HEK293 (cell line): ENCODE measurements around the gene SLC2A4.
A peak's percentile ranks its signal among the peaks of the same experiment; 100 is the strongest.

Source experiments
- BCL11A ChIP-seq: fragments of 450-650 bp; formaldehyde crosslinking; IDR thresholded peaks from 2 replicates; pipeline ENCODE4 v1.5.1; 2016; ENCODE audit warnings: low read depth, missing biosample characterization, missing genetic modification characterization
- HOXD13 ChIP-seq: sonication (generic); formaldehyde crosslinking; IDR thresholded peaks from 2 replicates; pipeline ENCODE4 v1.8.0; 2022; ENCODE audit warnings: missing genetic modification reagents, borderline replicate concordance
- INSM2 ChIP-seq: fragments of 450-650 bp; formaldehyde crosslinking; IDR thresholded peaks from 2 replicates; pipeline ENCODE4 v1.5.1; 2016; ENCODE audit warnings: missing biosample characterization, missing genetic modification characterization
- KLF8 ChIP-seq: fragments of 450-650 bp; formaldehyde crosslinking; IDR thresholded peaks from 2 replicates; pipeline ENCODE4 v1.5.1; 2016; ENCODE audit warnings: missing biosample characterization, missing genetic modification characterization
- KLF9 ChIP-seq: fragments of 450-650 bp; formaldehyde crosslinking; IDR thresholded peaks from 2 replicates; pipeline ENCODE4 v1.5.1; 2016; ENCODE audit warnings: missing biosample characterization, missing genetic modification characterization, low read depth
- MYNN ChIP-seq: fragments of 450-650 bp; formaldehyde crosslinking; IDR thresholded peaks from 2 replicates; pipeline ENCODE4 v1.5.1; 2016; ENCODE audit warnings: missing biosample characterization, missing genetic modification characterization, borderline replicate concordance
- OVOL3 ChIP-seq: fragments of 450-650 bp; formaldehyde crosslinking; IDR thresholded peaks from 2 replicates; pipeline ENCODE4 v1.5.1; 2016; ENCODE audit warnings: missing biosample characterization, missing genetic modification characterization
- RBAK ChIP-seq: fragments of 450-650 bp; formaldehyde crosslinking; IDR thresholded peaks from 2 replicates; pipeline ENCODE4 v1.5.1; 2016; ENCODE audit warnings: missing biosample characterization, missing genetic modification characterization
- SALL2 ChIP-seq: fragments of 450-650 bp; formaldehyde crosslinking; IDR thresholded peaks from 2 replicates; pipeline ENCODE4 v1.5.0; 2017; ENCODE audit warnings: missing biosample characterization, mild to moderate bottlenecking, missing genetic modification characterization, borderline replicate concordance
- SP2 ChIP-seq: fragments of 450-650 bp; formaldehyde crosslinking; IDR thresholded peaks from 2 replicates; pipeline ENCODE4 v1.5.1; 2016; ENCODE audit warnings: missing biosample characterization, missing genetic modification characterization
- SP7 ChIP-seq: fragments of 450-650 bp; formaldehyde crosslinking; IDR thresholded peaks from 2 replicates; pipeline ENCODE4 v1.5.1; 2016; ENCODE audit warnings: missing biosample characterization, missing genetic modification characterization
- WT1 ChIP-seq: fragments of 450-650 bp; formaldehyde crosslinking; IDR thresholded peaks from 2 replicates; pipeline ENCODE4 v1.5.1; 2016; ENCODE audit warnings: missing biosample characterization, missing genetic modification characterization
- YY2 ChIP-seq: fragments of 450-650 bp; formaldehyde crosslinking; IDR thresholded peaks from 2 replicates; pipeline ENCODE4 v1.5.1; 2016; ENCODE audit warnings: missing biosample characterization, missing genetic modification characterization
- ZBTB1 ChIP-seq: fragments of 450-650 bp; formaldehyde crosslinking; IDR thresholded peaks from 2 replicates; pipeline ENCODE4 v1.5.1; 2016; ENCODE audit warnings: missing biosample characterization, missing genetic modification characterization
- ZBTB20 ChIP-seq: fragments of 450-650 bp; formaldehyde crosslinking; IDR thresholded peaks from 2 replicates; pipeline ENCODE4 v1.5.1; 2016; ENCODE audit warnings: missing biosample characterization, missing genetic modification characterization
- ZBTB48 ChIP-seq: fragments of 450-650 bp; formaldehyde crosslinking; IDR thresholded peaks from 2 replicates; pipeline ENCODE4 v1.5.1; 2016; ENCODE audit warnings: missing biosample characterization, missing genetic modification characterization
- ZFHX2 ChIP-seq: fragments of 450-650 bp; formaldehyde crosslinking; conservative IDR thresholded peaks from 2 replicates; pipeline ENCODE4 v1.5.1; 2016; ENCODE audit warnings: missing biosample characterization, missing genetic modification characterization
- ZFP3 ChIP-seq: fragments of 450-650 bp; formaldehyde crosslinking; IDR thresholded peaks from 2 replicates; pipeline ENCODE4 v1.5.1; 2016; ENCODE audit warnings: low read depth, missing biosample characterization, missing genetic modification characterization
- ZNF114 ChIP-seq: fragments of 450-650 bp; formaldehyde crosslinking; IDR thresholded peaks from 2 replicates; pipeline ENCODE4 v1.5.0; 2017; ENCODE audit warnings: missing biosample characterization, missing genetic modification characterization
- ZNF121 ChIP-seq: fragments of 450-650 bp; formaldehyde crosslinking; IDR thresholded peaks from 2 replicates; pipeline ENCODE4 v1.5.1; 2016; ENCODE audit warnings: missing biosample characterization, missing genetic modification characterization
- ZNF274 ChIP-seq, 2 experiments: fragments of 200-500 bp in 1 of 2; fragments of 450-650 bp in 1 of 2; sonication (Bioruptor generic) in 1 of 2; formaldehyde crosslinking in 1 of 2; IDR thresholded peaks; 2 replicates each; pipeline versions ENCODE4 v1.5.1 to v1.6.1; 2014 to 2016; ENCODE audit warnings: borderline replicate concordance in 1 of 2, inconsistent platforms in 1 of 2, low read length in 1 of 2, missing biosample characterization in 1 of 2, missing genetic modification characterization in 1 of 2
- ZNF354C ChIP-seq: fragments of 450-650 bp; formaldehyde crosslinking; IDR thresholded peaks from 2 replicates; pipeline ENCODE4 v1.5.1; 2016; ENCODE audit warnings: missing biosample characterization, missing genetic modification characterization, low read depth, borderline replicate concordance
- ZNF366 ChIP-seq: fragments of 450-650 bp; formaldehyde crosslinking; conservative IDR thresholded peaks from 2 replicates; pipeline ENCODE4 v1.5.1; 2016; ENCODE audit warnings: missing biosample characterization, missing genetic modification characterization
- ZNF48 ChIP-seq: fragments of 450-650 bp; formaldehyde crosslinking; IDR thresholded peaks from 2 replicates; pipeline ENCODE4 v1.5.1; 2016; ENCODE audit warnings: missing biosample characterization, missing genetic modification characterization
- ZNF513 ChIP-seq: fragments of 450-650 bp; IDR thresholded peaks from 2 replicates; pipeline ENCODE4 v1.5.1; 2018; ENCODE audit warnings: missing biosample characterization, missing genetic modification characterization
- ZNF514 ChIP-seq: fragments of 450-650 bp; formaldehyde crosslinking; IDR thresholded peaks from 2 replicates; pipeline ENCODE4 v1.5.1; 2016; ENCODE audit warnings: missing biosample characterization, missing genetic modification characterization
- ZNF544 ChIP-seq: fragments of 450-650 bp; formaldehyde crosslinking; IDR thresholded peaks from 2 replicates; pipeline ENCODE4 v1.5.0; 2017; ENCODE audit warnings: missing biosample characterization, missing genetic modification characterization
- ZNF558 ChIP-seq: fragments of 450-650 bp; formaldehyde crosslinking; IDR thresholded peaks from 2 replicates; pipeline ENCODE4 v1.5.1; 2016; ENCODE audit warnings: missing biosample characterization, missing genetic modification characterization
- ZNF621 ChIP-seq: fragments of 450-650 bp; formaldehyde crosslinking; IDR thresholded peaks from 2 replicates; pipeline ENCODE4 v1.5.1; 2017; ENCODE audit warnings: missing biosample characterization, missing genetic modification characterization
- ZNF660 ChIP-seq: fragments of 450-650 bp; IDR thresholded peaks from 2 replicates; pipeline ENCODE4 v1.5.1; 2018; ENCODE audit warnings: missing biosample characterization, mild to moderate bottlenecking, missing genetic modification characterization
- ZNF692 ChIP-seq: fragments of 450-650 bp; formaldehyde crosslinking; IDR thresholded peaks from 2 replicates; pipeline ENCODE4 v1.5.1; 2016; ENCODE audit warnings: missing biosample characterization, missing genetic modification characterization
- ZSCAN18 ChIP-seq: fragments of 450-650 bp; formaldehyde crosslinking; IDR thresholded peaks from 2 replicates; pipeline ENCODE4 v1.5.1; 2016; ENCODE audit warnings: missing biosample characterization, missing genetic modification characterization
- ZSCAN30 ChIP-seq: fragments of 450-650 bp; IDR thresholded peaks from 2 replicates; pipeline ENCODE4 v1.5.1; 2018; ENCODE audit warnings: missing biosample characterization, mild to moderate bottlenecking, missing genetic modification characterization, moderate library complexity
- ZSCAN5A ChIP-seq: fragments of 450-650 bp; formaldehyde crosslinking; IDR thresholded peaks from 2 replicates; pipeline ENCODE4 v1.5.1; 2016; ENCODE audit warnings: missing biosample characterization, missing genetic modification characterization

The SLC2A4 gene

GRCh38 chr17:7296189-7296861 lies 14.8 kb downstream of the SLC2A4 start (continued):
- TF ChIP-seq ZSCAN18 (tag by site-specific recombination) = no peak
- peak; percentile 38; the same call in 1 of the 2 replicates for TF ChIP-seq ZBTB48 (tag by site-specific recombination)
- TF ChIP-seq SP2 (tag by site-specific recombination) = no peak
- TF ChIP-seq KLF8 = peak; percentile 54; the same call in 1 of the 2 replicates
- no peak for TF ChIP-seq ZBTB1 (tag by site-specific recombination)
- no peak for TF ChIP-seq WT1 (tag by site-specific recombination)
- TF ChIP-seq ZSCAN30 = peak; percentile 94
- no peak for TF ChIP-seq YY2 (tag by site-specific recombination)
- TF ChIP-seq ZNF121 (tag by site-specific recombination) = peak; percentile 45; the same call in 1 of the 2 replicates
- TF ChIP-seq BCL11A (tag by site-specific recombination) = no peak
- no peak for TF ChIP-seq ZNF514
- 0 out of 2 replicates have a peak, but pooled peaks have one; percentile 22 for TF ChIP-seq ZNF366 (tag by site-specific recombination)
- TF ChIP-seq RBAK (tag by site-specific recombination) = no peak
- no peak for TF ChIP-seq OVOL3
- no peak; the same call in 1 of the 2 replicates for TF ChIP-seq ZBTB20 (tag by site-specific recombination)
- no peak for TF ChIP-seq ZNF48
- TF ChIP-seq ZNF692 (tag by site-specific recombination) = no peak
- TF ChIP-seq ZNF660 = peak; percentile 90
- TF ChIP-seq ZNF354C (tag by site-specific recombination) = no peak
- TF ChIP-seq SP7 = no peak; the same call in 1 of the 2 replicates
- TF ChIP-seq MYNN (tag by site-specific recombination) = no peak
- TF ChIP-seq ZNF274 (IDR thresholded peaks at IDR 0.05; ENCODE audit: low read length) = no peak
- no peak for TF ChIP-seq ZNF274 (tag by site-specific recombination; IDR thresholded peaks at IDR 0.05; ENCODE audit: borderline replicate concordance)
- TF ChIP-seq ZFHX2 = peak; percentile 17; the same call in 1 of the 2 replicates
- no peak for TF ChIP-seq ZNF544 (tag by site-specific recombination)
- no peak for TF ChIP-seq ZNF114 (tag by site-specific recombination)
- peak; percentile 40; the same call in 1 of the 2 replicates for TF ChIP-seq KLF9
- no peak for TF ChIP-seq HOXD13 (CRISPR knock-in tag)
- no peak for TF ChIP-seq INSM2 (tag by site-specific recombination)
- no peak for TF ChIP-seq ZFP3 (tag by site-specific recombination)
- TF ChIP-seq ZNF558 (tag by site-specific recombination) = no peak
- no peak for TF ChIP-seq ZNF621 (tag by site-specific recombination)
- TF ChIP-seq ZNF513 (tag by site-specific recombination) = no peak
- no peak for TF ChIP-seq ZSCAN5A (tag by site-specific recombination)
- no peak for TF ChIP-seq SALL2 (tag by site-specific recombination)
